Activated naive CD4-positive, alpha-beta T cell treated with anti-CD3 and anti-CD28 coated beads for 36 hours (primary cell): ENCODE results near the gene KCNG2. TPM values are rescaled to one million over a fixed set of nuclear protein-coding genes. Genes with fewer than 3 reads are reported as not detected.

Experiments
- CTCF ChIA-PET: fragments of 350-600 bp; sonication (Branson Sonifier 250); formaldehyde crosslinking; loops from one replicate; lab custom pipeline; 2021; ENCODE audit warnings: antibody characterized with exemption; lab: Charles Lee
- DNase-seq: peaks from one replicate; pipeline ENCODE4 v3.0.0-alpha.2; 2020
- H3K27ac Mint-ChIP-seq: one replicate; pipeline ENCODE4 v1.8.0; 2021; ENCODE audit warnings: mild to moderate bottlenecking, mixed read lengths
- H3K27me3 Mint-ChIP-seq: one replicate; pipeline ENCODE4 v1.8.0; 2021; ENCODE audit warnings: low read depth, mixed read lengths
- H3K36me3 Mint-ChIP-seq: one replicate; pipeline ENCODE4 v1.8.0; 2021; ENCODE audit warnings: low read depth, mixed read lengths
- H3K4me1 Mint-ChIP-seq: one replicate; pipeline ENCODE4 v1.8.0; 2021; ENCODE audit warnings: low read depth, mixed read lengths
- H3K4me3 Mint-ChIP-seq: one replicate; pipeline ENCODE4 v1.8.0; 2021; ENCODE audit warnings: mild to moderate bottlenecking, moderate library complexity, mixed read lengths
- H3K9me3 Mint-ChIP-seq: one replicate; pipeline ENCODE4 v1.8.0; 2021; ENCODE audit warnings: mixed read lengths
- intact Hi-C: fragments of 100-400 bp; cut with micrococcal nuclease; formaldehyde crosslinking; loops from one replicate; pipeline ENCODE4 v1.15.1; 2023
- total RNA-seq, 2 experiments: library from RNA; stranded (reverse); gene quantifications; one replicate each; pipeline ENCODE4 v1.2.3, GENCODE V29; 2021

KCNG2 gene
- total RNA-seq, 2 experiments from 2014 or later: not detected

GRCh38 chr18:79849328-79850207 lies 51.8 kb downstream of the KCNG2 start:
- Mint-ChIP-seq H3K27me3 (no peaks in the 10 kb centered on the region), H3K27ac (no peak overlapping the region), H3K4me1 (no peaks in the 10 kb centered on the region), H3K4me3 (no peak overlapping the region), H3K9me3 (no peaks in the 10 kb centered on the region), H3K36me3 (no peaks in the 10 kb centered on the region)
- CTCF ChIA-PET: no interaction called here
- no peak for DNase-seq
- intact Hi-C loops: no loop called here

- CTCF ChIA-PET: no interaction called here
- intact Hi-C loops: no loop called here
- Mint-ChIP-seq H3K9me3 (no peaks in the 10 kb centered on the region), H3K36me3 (no peaks in the 10 kb centered on the region), H3K4me1 (no peaks in the 10 kb centered on the region), H3K27me3 (no peaks in the 10 kb centered on the region), H3K4me3 (no peak overlapping the region), H3K27ac (no peak overlapping the region)
- no peak for DNase-seq
These were observed 53.0 kb downstream of the KCNG2 start for GRCh38 chr18:79850731-79851130.

- Mint-ChIP-seq H3K36me3 (no peaks in the 10 kb centered on the region), H3K4me1 (no peaks in the 10 kb centered on the region), H3K27ac (no peak overlapping the region), H3K9me3 (no peaks in the 10 kb centered on the region), H3K27me3 (no peaks in the 10 kb centered on the region), H3K4me3 (no peak overlapping the region)
- intact Hi-C loops: no loop called here
- no peak for DNase-seq
- CTCF ChIA-PET: no interaction called here
These were observed 53.8 kb downstream of the KCNG2 start for GRCh38 chr18:79851489-79851888.

DNA sequence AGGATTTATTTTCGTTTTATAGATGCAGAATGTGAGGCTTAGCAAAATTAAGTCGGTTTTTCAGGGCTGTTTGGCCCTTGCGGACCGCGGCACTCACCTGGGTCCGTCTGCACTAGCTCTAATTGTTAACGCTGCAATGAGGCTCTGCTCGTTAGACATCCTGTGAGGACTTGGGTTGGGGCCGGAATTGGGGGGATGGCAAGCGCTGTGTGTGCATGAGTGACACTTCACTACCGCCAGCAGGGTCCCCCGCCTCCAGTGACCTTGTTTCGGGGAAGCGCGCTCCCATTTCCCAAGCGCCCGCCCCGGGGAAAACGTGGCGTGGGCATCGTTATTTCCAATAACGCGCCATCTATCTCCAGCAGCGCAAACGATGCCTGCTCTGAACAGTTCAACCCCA lies 54.2 kb downstream of the KCNG2 start:
- H3K27me3 Mint-ChIP-seq: no peaks in the 10 kb centered on the region
- H3K27ac Mint-ChIP-seq: no peak overlapping the region
- no peak for DNase-seq
- H3K4me1 Mint-ChIP-seq: no peaks in the 10 kb centered on the region
- H3K36me3 Mint-ChIP-seq: no peaks in the 10 kb centered on the region
- H3K9me3 Mint-ChIP-seq: no peaks in the 10 kb centered on the region
- CTCF ChIA-PET: no interaction called here
- H3K4me3 Mint-ChIP-seq: no peak overlapping the region
- intact Hi-C loops: no loop called here

- H3K27me3 Mint-ChIP-seq: no peaks in the 10 kb centered on the region
- no peaks in the 10 kb centered on the region for H3K36me3 Mint-ChIP-seq
- CTCF ChIA-PET: no interaction called here
- H3K9me3 Mint-ChIP-seq: no peaks in the 10 kb centered on the region
- no peak overlapping the region for H3K4me3 Mint-ChIP-seq
- H3K4me1 Mint-ChIP-seq: no peaks in the 10 kb centered on the region
- intact Hi-C loops: no loop called here
- no peak overlapping the region for H3K27ac Mint-ChIP-seq
- no peak for DNase-seq
These were observed 55.0 kb downstream of the KCNG2 start for GRCh38 chr18:79852561-79853302.

DNA sequence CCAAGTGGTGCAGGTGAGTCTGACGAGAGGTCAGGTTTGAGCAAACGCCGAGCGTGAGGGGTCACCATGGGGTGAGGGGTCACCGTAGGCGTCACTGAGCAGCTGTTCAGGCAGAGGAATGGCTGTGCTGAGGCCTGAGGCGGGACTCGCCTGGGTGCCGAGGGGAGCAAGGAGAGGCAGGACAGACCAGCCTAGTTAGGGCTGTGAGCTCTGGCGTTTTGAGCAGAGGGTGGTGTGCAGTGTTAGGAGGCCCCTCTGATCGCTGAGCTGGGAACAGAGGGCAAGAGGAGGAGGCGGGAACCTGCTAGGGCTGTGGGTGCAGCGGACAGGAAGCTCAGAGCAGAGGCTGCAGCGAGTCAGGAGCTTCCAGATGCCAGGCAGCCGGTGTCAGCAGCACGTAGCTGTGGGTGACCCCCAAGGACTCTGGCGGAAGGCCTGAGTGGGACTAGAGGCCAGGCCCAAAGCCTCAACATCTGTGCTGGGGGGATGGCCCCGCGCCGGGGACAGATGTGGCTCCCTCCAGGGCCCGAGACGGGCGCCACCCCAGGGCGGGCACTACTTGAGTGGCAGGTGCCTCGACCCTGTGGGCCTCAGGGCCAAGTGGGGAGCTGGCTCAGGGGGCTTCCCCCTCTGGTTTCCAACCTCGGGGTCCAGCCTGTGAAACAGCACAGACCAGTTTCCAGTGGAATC lies 55.7 kb downstream of the KCNG2 start:
- Mint-ChIP-seq H3K9me3 (no peaks in the 10 kb centered on the region), H3K27ac (no peak overlapping the region), H3K27me3 (no peaks in the 10 kb centered on the region), H3K4me3 (no peak overlapping the region), H3K36me3 (no peaks in the 10 kb centered on the region), H3K4me1 (no peaks in the 10 kb centered on the region)
- intact Hi-C loops: no loop called here
- CTCF ChIA-PET: no interaction called here
- no peak for DNase-seq

GRCh38 chr18:79853993-79854364 lies 56.2 kb downstream of the KCNG2 start:
- H3K9me3 Mint-ChIP-seq: no peaks in the 10 kb centered on the region
- H3K36me3 Mint-ChIP-seq: no peaks in the 10 kb centered on the region
- H3K4me1 Mint-ChIP-seq: no peaks in the 10 kb centered on the region
- DNase-seq: no peak
- CTCF ChIA-PET: no interaction called here
- no peak overlapping the region for H3K4me3 Mint-ChIP-seq
- H3K27ac Mint-ChIP-seq: no peak overlapping the region
- H3K27me3 Mint-ChIP-seq: no peaks in the 10 kb centered on the region
- intact Hi-C loops: no loop called here

DNA sequence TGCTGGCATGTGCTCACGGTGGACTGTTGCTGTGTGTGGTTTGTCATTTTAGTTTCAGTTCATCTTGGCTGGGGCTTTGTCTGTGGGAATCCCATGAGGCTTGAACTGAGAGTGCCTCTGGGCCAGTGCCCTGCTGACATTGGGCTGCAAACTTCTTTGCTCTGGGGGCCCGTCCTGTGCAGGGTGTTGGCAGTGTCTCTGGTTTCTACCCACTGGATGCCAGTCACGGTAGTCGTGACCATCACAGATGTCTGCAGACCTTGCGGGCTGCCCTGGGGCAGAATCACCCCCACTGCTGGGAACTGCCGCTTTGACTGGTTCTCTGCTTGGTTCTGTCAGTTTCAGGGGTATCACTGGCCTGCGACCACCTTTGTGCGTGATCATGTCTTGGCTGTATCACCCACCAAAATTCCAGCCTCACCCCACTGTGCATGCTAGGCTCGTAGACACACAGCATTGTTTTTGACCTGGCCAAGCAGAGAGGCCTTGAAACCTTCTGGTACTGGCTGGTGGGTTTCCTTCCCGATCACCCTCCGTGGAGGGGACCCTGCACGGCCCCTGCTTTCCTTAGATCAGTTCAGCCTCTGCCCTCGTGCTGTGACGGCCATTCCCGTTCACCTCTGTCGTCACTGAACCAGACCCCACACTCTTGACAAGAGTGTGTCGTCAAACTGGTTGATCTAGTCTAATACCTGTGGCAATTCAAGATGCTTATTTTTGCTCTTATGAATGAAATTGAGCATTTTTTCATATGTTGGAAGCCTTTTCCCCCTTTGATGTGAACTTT lies 57.6 kb downstream of the KCNG2 start:
- CTCF ChIA-PET: interaction anchor here (0.7 kb wide), 1 partner anchor 157 kb away, joined by 3 read pairs; no protein-coding TSS in a partner anchor
- intact Hi-C loops: no loop called here
- Mint-ChIP-seq H3K4me1 (no peaks in the 10 kb centered on the region), H3K9me3 (no peaks in the 10 kb centered on the region), H3K27me3 (no peaks in the 10 kb centered on the region), H3K4me3 (no peak overlapping the region), H3K36me3 (no peaks in the 10 kb centered on the region), H3K27ac (no peak overlapping the region)
- DNase-seq: no peak

DNA sequence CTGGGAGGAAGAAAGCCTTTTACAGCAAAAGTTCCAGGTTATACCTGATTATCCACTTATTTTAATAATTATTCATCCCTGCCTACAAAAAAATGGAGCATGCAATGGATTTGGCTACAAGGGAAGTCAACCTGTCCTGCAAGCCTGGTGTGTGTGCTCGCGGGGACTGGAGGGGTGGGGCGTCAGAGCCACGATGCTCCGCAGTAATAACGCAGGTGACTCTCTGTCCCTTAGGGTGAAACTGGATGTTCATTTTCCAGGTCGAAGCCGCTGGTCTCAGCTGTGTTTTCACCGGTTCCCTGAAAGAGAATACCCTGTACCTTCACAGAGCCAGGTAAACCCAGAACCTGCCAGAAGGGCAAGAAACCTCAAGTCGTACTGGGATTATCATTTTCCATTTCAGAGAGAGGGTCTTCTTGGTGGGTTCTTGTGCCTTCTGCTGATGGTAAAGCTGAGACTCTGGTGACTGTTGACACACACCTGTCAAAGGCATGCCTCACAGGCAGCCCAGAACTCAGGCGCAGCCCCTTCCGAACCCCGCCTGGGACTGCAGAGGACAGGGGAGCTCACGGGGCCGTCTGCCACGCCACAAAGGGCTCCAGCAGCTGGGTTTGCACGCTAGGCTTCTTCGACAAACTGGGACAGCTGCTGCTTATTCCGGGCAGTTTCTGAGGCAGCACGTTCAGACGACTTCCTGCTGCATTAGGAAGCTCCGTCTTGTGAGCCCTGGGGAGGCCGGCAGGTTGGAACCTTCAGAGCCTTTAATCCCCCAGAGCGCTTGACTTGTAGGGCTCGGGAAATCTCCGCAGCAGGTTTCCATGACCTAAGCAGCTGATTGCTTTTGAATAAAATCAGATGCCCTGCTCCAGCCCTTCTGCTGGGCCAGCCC lies 58.6 kb downstream of the KCNG2 start:
- CTCF ChIA-PET: interaction anchor here (0.6 to 0.7 kb wide), 2 partner anchors 156 to 316 kb away, joined by 3 read pairs; no protein-coding TSS in a partner anchor
- Mint-ChIP-seq H3K36me3 (no peaks in the 10 kb centered on the region), H3K27me3 (no peaks in the 10 kb centered on the region), H3K4me1 (no peaks in the 10 kb centered on the region), H3K4me3 (no peak overlapping the region), H3K9me3 (no peaks in the 10 kb centered on the region), H3K27ac (no peak overlapping the region)
- peak; percentile 33 for DNase-seq
- intact Hi-C loops: no loop called here

- DNase-seq: no peak
- no peaks in the 10 kb centered on the region for H3K4me1 Mint-ChIP-seq
- H3K4me3 Mint-ChIP-seq: no peak overlapping the region
- no peaks in the 10 kb centered on the region for H3K36me3 Mint-ChIP-seq
- H3K9me3 Mint-ChIP-seq: peaks cover 3% of the 10 kb centered on the region
- CTCF ChIA-PET: no interaction called here
- intact Hi-C loops: no loop called here
- no peak overlapping the region for H3K27ac Mint-ChIP-seq
- no peaks in the 10 kb centered on the region for H3K27me3 Mint-ChIP-seq
These were observed 59.4 kb downstream of the KCNG2 start for GRCh38 chr18:79857082-79857671.

- intact Hi-C loops: no loop called here
- Mint-ChIP-seq H3K4me1 (no peaks in the 10 kb centered on the region), H3K9me3 (peaks cover 3% of the 10 kb centered on the region), H3K36me3 (no peaks in the 10 kb centered on the region), H3K4me3 (no peak overlapping the region), H3K27ac (no peak overlapping the region), H3K27me3 (no peaks in the 10 kb centered on the region)
- DNase-seq: no peak
- CTCF ChIA-PET: interaction anchor here (0.6 kb wide), 1 partner anchor 337 kb away, joined by 7 read pairs; no protein-coding TSS in a partner anchor
These were observed 61.6 kb downstream of the KCNG2 start for GRCh38 chr18:79859314-79859713.
